ENCODE data around the gene CDC14A.
A peak's percentile ranks its signal among the peaks of the same experiment; 100 is the strongest.

CDC14A gene

GRCh38 chr1:100351095-100351887, 1.0 kb upstream of the CDC14A start:
- Histone ChIP-seq H3K79me2 (ENCODE audit: insufficient read depth, low read length) (no peaks in the 10 kb centered on the region), H3K9me3 (ENCODE audit: insufficient read depth, low read length) (no peaks in the 10 kb centered on the region), H3F3A (ENCODE audit: insufficient read depth) (peaks cover 28% of the 10 kb centered on the region), H3K36me3 (ENCODE audit: low read length) (no peaks in the 10 kb centered on the region), H3K4me2 (ENCODE audit: low read depth, low read length, poor library complexity, severe bottlenecking) (peak overlapping the region; percentile 85), H3K4me3 (ENCODE audit: insufficient read depth, low read length, poor library complexity, severe bottlenecking) (peak overlapping the region; percentile 79), H4K20me1 (ENCODE audit: low read depth, low read length) (no peaks in the 10 kb centered on the region), H3K9me2 (replicated peaks; ENCODE audit: insufficient read depth, low read length) (no peaks in the 10 kb centered on the region), H3K9ac (ENCODE audit: low read length) (peak overlapping the region; percentile 77), H2AFZ (ENCODE audit: low read depth, low read length, severe bottlenecking) (peak overlapping the region; percentile 87), H3K27me3 (ENCODE audit: low read length) (no peaks in the 10 kb centered on the region), H3K27ac (ENCODE audit: low read depth, low read length) (peak overlapping the region; percentile 79)
- TF ChIP-seq EZH2phosphoT487 (conservative IDR thresholded peaks at IDR 0.05; ENCODE audit: low read length) = no peak
- peak; percentile 62 for TF ChIP-seq CTCF (IDR thresholded peaks at IDR 0.05; ENCODE audit: insufficient read depth, low read length, poor library complexity, severe bottlenecking)

GRCh38 chr1:100353071-100353801, 930 bp downstream of the CDC14A start:
- Histone ChIP-seq H3K9ac (ENCODE audit: low read length) (peak overlapping the region; percentile 77), H3K36me3 (ENCODE audit: low read length) (no peaks in the 10 kb centered on the region), H3K79me2 (ENCODE audit: insufficient read depth, low read length) (no peaks in the 10 kb centered on the region), H3K4me3 (ENCODE audit: insufficient read depth, low read length, poor library complexity, severe bottlenecking) (peak overlapping the region; percentile 79), H2AFZ (ENCODE audit: low read depth, low read length, severe bottlenecking) (peak overlapping the region; percentile 87), H3K4me2 (ENCODE audit: low read depth, low read length, poor library complexity, severe bottlenecking) (peak overlapping the region; percentile 85), H3K9me3 (ENCODE audit: insufficient read depth, low read length) (no peaks in the 10 kb centered on the region), H3K27ac (ENCODE audit: low read depth, low read length) (no peak overlapping the region), H3K9me2 (replicated peaks; ENCODE audit: insufficient read depth, low read length) (no peaks in the 10 kb centered on the region), H4K20me1 (ENCODE audit: low read depth, low read length) (no peaks in the 10 kb centered on the region), H3K27me3 (ENCODE audit: low read length) (no peaks in the 10 kb centered on the region), H3F3A (ENCODE audit: insufficient read depth) (peaks cover 37% of the 10 kb centered on the region)
- no peak for TF ChIP-seq EZH2phosphoT487 (conservative IDR thresholded peaks at IDR 0.05; ENCODE audit: low read length)
- TF ChIP-seq CTCF (IDR thresholded peaks at IDR 0.05; ENCODE audit: insufficient read depth, low read length, poor library complexity, severe bottlenecking) = no peak

GRCh38 chr1:100353988-100354387, 1.7 kb downstream of the CDC14A start:
- H3K4me2 ChIP-seq (ENCODE audit: low read depth, low read length, poor library complexity, severe bottlenecking) = peak overlapping the region; percentile 85
- H3K36me3 ChIP-seq (ENCODE audit: low read length) = no peaks in the 10 kb centered on the region
- no peaks in the 10 kb centered on the region for H3K9me2 ChIP-seq (replicated peaks; ENCODE audit: insufficient read depth, low read length)
- no peaks in the 10 kb centered on the region for H3K9me3 ChIP-seq (ENCODE audit: insufficient read depth, low read length)
- H4K20me1 ChIP-seq (ENCODE audit: low read depth, low read length) = no peaks in the 10 kb centered on the region
- no peak overlapping the region for H3K4me3 ChIP-seq (ENCODE audit: insufficient read depth, low read length, poor library complexity, severe bottlenecking)
- H3F3A ChIP-seq (ENCODE audit: insufficient read depth) = peaks cover 39% of the 10 kb centered on the region
- H3K79me2 ChIP-seq (ENCODE audit: insufficient read depth, low read length) = no peaks in the 10 kb centered on the region
- H3K27me3 ChIP-seq (ENCODE audit: low read length) = no peaks in the 10 kb centered on the region
- TF ChIP-seq CTCF (IDR thresholded peaks at IDR 0.05; ENCODE audit: insufficient read depth, low read length, poor library complexity, severe bottlenecking) (no peak), EZH2phosphoT487 (conservative IDR thresholded peaks at IDR 0.05; ENCODE audit: low read length) (no peak)
- no peak overlapping the region for H3K27ac ChIP-seq (ENCODE audit: low read depth, low read length)
- no peak overlapping the region for H3K9ac ChIP-seq (ENCODE audit: low read length)
- H2AFZ ChIP-seq (ENCODE audit: low read depth, low read length, severe bottlenecking) = no peak overlapping the region
